Ovary (tissue), 3 donors: ENCODE data around the gene SYTL3.

Experiments used
- EP300 ChIP-seq: sonication (generic); formaldehyde crosslinking; IDR thresholded peaks from one replicate; pipeline ENCODE4 v1.6.1; 2017; ENCODE audit warnings: antibody characterized with exemption
- POLR2A ChIP-seq: fragments of 450-650 bp; IDR thresholded peaks from one replicate; pipeline ENCODE4 v1.6.1; 2017; ENCODE audit warnings: antibody characterized with exemption, mild to moderate bottlenecking, moderate library complexity
- TF ChIP-seq, protein P1 (sequence below), 3 donors: fragments of 450-650 bp in 2 of 3; fragments of 200-600 bp in 1 of 3; IDR thresholded peaks; one replicate each; pipeline versions ENCODE4 v1.5.1 to v1.8.0; 2016 to 2022; ENCODE audit warnings: antibody characterized with exemption in 3 of 3, mild to moderate bottlenecking in 1 of 3
- donor health status: DM: no; HTN: no; CAD: no.

- TF ChIP-seq POLR2A (no peak), EP300 (no peak)
- TF ChIP-seq, protein P1, sequence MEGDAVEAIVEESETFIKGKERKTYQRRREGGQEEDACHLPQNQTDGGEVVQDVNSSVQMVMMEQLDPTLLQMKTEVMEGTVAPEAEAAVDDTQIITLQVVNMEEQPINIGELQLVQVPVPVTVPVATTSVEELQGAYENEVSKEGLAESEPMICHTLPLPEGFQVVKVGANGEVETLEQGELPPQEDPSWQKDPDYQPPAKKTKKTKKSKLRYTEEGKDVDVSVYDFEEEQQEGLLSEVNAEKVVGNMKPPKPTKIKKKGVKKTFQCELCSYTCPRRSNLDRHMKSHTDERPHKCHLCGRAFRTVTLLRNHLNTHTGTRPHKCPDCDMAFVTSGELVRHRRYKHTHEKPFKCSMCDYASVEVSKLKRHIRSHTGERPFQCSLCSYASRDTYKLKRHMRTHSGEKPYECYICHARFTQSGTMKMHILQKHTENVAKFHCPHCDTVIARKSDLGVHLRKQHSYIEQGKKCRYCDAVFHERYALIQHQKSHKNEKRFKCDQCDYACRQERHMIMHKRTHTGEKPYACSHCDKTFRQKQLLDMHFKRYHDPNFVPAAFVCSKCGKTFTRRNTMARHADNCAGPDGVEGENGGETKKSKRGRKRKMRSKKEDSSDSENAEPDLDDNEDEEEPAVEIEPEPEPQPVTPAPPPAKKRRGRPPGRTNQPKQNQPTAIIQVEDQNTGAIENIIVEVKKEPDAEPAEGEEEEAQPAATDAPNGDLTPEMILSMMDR (IDR thresholded peaks at IDR 0.05) = no peak
Measured at GRCh38 chr6:158694913-158695312, 45.1 kb downstream of the SYTL3 start.
